ENCODE data around the gene EDRF1. TPM values are rescaled to one million over a fixed set of nuclear protein-coding genes. Genes with fewer than 3 reads are reported as not detected.
"Not testable (repeated sequence)": the region's sequence is repeated elsewhere in the genome, so short reads cannot be mapped to it uniquely, and the experiment has no call there.

EDRF1 gene
- total and polyA plus RNA-seq, 2 donors = 27.3 to 43.1 TPM

DNA sequence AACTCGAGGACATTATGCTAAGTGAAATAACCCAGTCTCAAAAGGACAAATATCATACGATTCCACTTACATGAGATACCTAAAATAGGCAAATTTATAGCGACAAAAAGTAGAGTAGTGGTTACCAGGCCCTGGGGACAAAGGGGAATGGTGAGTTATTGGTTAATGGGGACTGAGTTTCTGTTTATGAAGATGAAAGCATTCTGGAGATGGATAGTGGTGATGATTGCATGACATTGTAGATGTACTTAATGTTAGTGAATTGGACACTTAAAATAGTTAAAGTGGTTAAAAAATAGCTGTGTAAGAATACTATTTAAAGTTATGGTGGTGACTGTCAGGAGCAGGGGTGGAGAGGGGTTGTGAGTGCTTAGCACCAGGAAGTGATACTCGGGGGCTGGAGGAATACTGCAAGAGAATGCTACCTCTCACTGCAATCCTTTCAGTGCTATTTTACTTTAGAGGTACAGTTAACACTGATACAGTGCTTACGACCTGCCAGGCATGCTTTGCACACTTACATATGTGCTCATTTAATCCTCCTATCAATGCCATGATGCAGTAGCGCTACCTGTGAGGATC lies 19.9 kb upstream of the EDRF1 start:
- no peak overlapping the region for H3K4me3 ChIP-seq (ENCODE audit: low read length in 2 of 2)
- no peaks in the 10 kb centered on the region for H3K27me3 ChIP-seq (ENCODE audit: control insufficient read depth in 2 of 2, insufficient read depth in 1 of 2, low read length in 1 of 2)
- no peak overlapping the region for H3K27ac ChIP-seq (ENCODE audit: low read depth in 1 of 2, low read length in 1 of 2)
- H3K9me3 ChIP-seq (ENCODE audit: control insufficient read depth in 2 of 2, insufficient read depth in 1 of 2, low read length in 1 of 2) = no peaks in the 10 kb centered on the region
- WGBS = 91% methylated on average over 6 of the region's 6 CpGs
- no peaks in the 10 kb centered on the region for H3K4me1 ChIP-seq (ENCODE audit: control insufficient read depth in 2 of 2, insufficient read depth in 2 of 2, low read length in 2 of 2)
- no peak for DNase-seq (ENCODE audit: low read depth in 6 of 9, low spot score in 9 of 9)
- no peaks in the 10 kb centered on the region for H3K36me3 ChIP-seq (ENCODE audit: control insufficient read depth in 2 of 2, insufficient read depth in 2 of 2, low read length in 1 of 2)

DNA sequence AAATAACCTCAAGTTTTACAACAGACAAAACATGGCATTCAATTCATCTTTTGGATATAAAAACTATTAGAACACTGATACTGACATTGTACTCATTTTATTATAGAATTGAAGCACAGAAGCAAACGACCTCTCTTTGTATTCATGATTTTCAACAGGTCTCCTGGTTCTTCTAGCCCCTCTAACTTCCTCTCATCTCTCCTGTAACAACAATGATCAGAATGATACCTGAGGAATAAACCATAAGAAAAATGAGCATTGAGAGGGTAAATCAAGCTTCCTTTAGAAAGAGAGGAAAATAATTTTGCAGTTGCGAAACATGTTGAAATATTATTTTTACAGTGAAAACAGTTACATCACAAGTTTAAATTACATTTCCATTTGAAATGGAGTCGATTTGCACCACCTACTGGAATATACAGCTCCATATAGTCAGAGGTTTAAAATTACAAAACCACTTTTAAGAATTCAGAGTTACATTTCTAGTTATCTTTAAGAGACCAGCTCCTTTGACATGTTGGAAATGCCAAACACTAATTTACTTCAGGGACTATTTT lies 19.1 kb upstream of the EDRF1 start:
- Histone ChIP-seq H3K4me3 (ENCODE audit: low read length in 2 of 2) (no peak overlapping the region), H3K9me3 (ENCODE audit: control insufficient read depth in 2 of 2, insufficient read depth in 1 of 2, low read length in 1 of 2) (no peaks in the 10 kb centered on the region), H3K27ac (ENCODE audit: low read depth in 1 of 2, low read length in 1 of 2) (no peak overlapping the region), H3K4me1 (ENCODE audit: control insufficient read depth in 2 of 2, insufficient read depth in 2 of 2, low read length in 2 of 2) (no peaks in the 10 kb centered on the region), H3K36me3 (ENCODE audit: control insufficient read depth in 2 of 2, insufficient read depth in 2 of 2, low read length in 1 of 2) (no peaks in the 10 kb centered on the region), H3K27me3 (ENCODE audit: control insufficient read depth in 2 of 2, insufficient read depth in 1 of 2, low read length in 1 of 2) (no peaks in the 10 kb centered on the region)
- 76% methylated on average over 3 of the region's 3 CpGs for WGBS
- DNase-seq (ENCODE audit: low read depth in 6 of 9, low spot score in 9 of 9) = no peak

DNA sequence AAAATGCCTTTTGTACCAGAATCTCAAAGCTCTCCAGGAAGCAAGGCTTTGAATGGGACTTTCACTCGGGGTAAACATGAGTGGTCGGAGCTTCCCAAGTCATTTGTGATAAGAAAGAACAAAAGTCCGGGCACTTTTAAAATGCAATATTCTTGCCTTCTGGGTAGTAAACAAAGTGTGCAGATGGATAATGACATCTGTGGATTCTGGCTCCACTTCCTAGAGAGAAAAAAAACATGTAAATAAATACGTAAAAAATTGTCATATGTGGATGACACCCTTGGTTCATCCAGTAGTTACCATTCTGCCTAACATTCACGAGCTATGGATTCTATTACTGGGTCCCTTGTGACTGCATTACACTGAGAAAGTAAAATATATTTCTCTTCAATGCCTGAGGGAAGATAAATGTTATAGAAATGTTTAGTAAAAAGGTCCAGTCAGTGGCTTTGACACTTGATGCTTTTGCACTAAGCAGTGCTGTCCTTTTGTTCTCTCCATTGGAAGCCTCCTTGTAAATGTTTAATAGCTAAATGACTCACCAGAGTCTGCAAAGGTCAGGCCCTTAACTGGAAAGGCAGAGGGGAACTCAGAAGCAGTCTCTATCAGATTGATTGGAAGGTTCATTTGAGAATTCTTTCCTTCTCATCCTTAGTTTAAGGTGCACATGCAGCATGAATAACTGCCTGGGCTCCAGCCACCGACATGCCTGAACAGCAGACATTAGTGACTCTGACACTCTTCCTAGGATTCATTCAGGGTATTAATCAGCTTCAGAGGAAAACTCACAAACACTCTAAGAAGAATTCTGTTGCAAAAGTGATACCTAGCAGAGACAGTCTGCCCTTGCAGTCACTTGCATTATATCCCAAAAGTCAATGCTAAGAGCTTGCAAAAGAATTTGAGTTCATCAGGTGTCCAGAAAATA lies 11.7 kb upstream of the EDRF1 start:
- H3K36me3 ChIP-seq (ENCODE audit: control insufficient read depth in 2 of 2, insufficient read depth in 2 of 2, low read length in 1 of 2) = no peaks in the 10 kb centered on the region
- H3K9me3 ChIP-seq (ENCODE audit: control insufficient read depth in 2 of 2, insufficient read depth in 1 of 2, low read length in 1 of 2) = no peaks in the 10 kb centered on the region
- H3K27me3 ChIP-seq (ENCODE audit: control insufficient read depth in 2 of 2, insufficient read depth in 1 of 2, low read length in 1 of 2) = no peaks in the 10 kb centered on the region
- no peak overlapping the region for H3K4me3 ChIP-seq (ENCODE audit: low read length in 2 of 2)
- H3K4me1 ChIP-seq (ENCODE audit: control insufficient read depth in 2 of 2, insufficient read depth in 2 of 2, low read length in 2 of 2) = no peaks in the 10 kb centered on the region
- no peak for DNase-seq (ENCODE audit: low read depth in 6 of 9, low spot score in 9 of 9)
- H3K27ac ChIP-seq (ENCODE audit: low read depth in 1 of 2, low read length in 1 of 2) = no peak overlapping the region
- 95% methylated on average over 6 of the region's 6 CpGs for WGBS

DNA sequence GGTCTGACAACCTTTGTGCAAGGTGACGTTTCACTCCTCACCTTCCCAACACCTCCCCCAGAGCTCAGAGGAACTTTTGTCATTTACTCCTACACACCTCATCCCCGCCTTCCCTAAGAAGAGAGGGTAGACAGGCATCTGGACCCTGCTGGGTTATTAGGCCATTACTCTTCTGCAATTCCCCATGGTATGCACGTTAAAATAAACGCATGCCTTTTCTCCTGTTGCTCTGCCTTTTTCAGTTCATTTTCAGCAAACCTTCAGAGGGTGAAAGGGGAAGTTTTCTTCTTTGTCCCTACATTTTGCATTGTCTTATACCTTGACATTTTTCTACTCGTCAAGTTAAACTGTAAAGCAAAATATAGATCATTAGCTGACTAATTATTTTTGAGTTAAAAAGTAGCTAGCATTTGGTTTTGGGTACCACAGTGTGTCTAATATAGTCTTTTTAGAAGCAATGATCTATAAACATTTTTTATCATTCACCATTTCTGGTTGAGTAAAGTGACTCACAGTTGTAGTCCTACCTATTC lies 10.5 kb upstream of the EDRF1 start:
- DNase-seq (ENCODE audit: low read depth in 6 of 9, low spot score in 9 of 9) = no peak
- Histone ChIP-seq H3K27ac (ENCODE audit: low read depth in 1 of 2, low read length in 1 of 2) (no peak overlapping the region), H3K9me3 (ENCODE audit: control insufficient read depth in 2 of 2, insufficient read depth in 1 of 2, low read length in 1 of 2) (no peaks in the 10 kb centered on the region), H3K4me1 (ENCODE audit: control insufficient read depth in 2 of 2, insufficient read depth in 2 of 2, low read length in 2 of 2) (no peaks in the 10 kb centered on the region), H3K27me3 (ENCODE audit: control insufficient read depth in 2 of 2, insufficient read depth in 1 of 2, low read length in 1 of 2) (no peaks in the 10 kb centered on the region), H3K36me3 (ENCODE audit: control insufficient read depth in 2 of 2, insufficient read depth in 2 of 2, low read length in 1 of 2) (no peaks in the 10 kb centered on the region), H3K4me3 (ENCODE audit: low read length in 2 of 2) (no peak overlapping the region)
- 74% methylated on average over 5 of the region's 5 CpGs for WGBS

DNA sequence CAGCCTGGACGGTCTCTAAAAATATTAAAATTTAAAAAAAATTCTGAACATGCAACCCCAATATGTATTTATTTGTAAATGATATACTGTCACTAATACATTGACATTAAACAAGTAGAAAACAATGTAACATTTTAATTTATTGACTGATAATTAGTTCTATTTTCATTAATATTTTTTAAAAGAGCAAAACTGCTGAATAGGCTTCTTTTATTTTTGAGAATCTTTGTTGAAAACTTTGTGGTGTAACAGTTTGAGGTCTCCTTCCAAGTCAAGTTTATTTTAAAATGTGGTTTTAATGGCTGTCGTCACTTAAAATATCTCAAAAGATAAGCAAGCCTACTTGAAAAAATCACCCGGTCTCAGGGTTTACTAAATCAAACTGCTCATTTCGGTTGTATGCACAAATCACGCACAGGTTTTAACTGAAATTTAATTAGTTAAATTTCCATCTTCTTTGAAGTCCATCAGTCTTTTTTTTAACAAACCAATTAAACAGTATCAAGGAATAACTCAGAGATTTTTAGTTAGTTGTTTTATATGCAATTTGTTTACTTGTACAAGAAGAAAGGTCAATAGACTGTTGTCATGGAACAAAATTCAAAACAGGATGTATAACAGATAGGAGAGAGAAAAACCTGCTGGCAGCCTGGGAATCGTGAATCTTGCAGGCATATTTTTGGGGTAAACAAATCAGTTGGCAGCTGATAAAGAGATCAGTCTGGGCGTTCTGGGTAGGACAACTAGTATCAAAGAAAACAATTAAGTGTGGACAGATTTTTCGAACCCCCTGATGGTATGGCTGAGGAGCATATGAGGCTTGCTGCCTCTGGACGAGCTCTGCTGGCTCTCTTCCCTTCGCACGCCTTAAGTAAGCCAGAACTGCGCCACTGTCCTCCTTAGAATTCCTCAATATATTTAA lies 9.7 kb upstream of the EDRF1 start:
- no peaks in the 10 kb centered on the region for H3K27me3 ChIP-seq (ENCODE audit: control insufficient read depth in 2 of 2, insufficient read depth in 1 of 2, low read length in 1 of 2)
- no peak overlapping the region for H3K27ac ChIP-seq (ENCODE audit: low read depth in 1 of 2, low read length in 1 of 2)
- H3K9me3 ChIP-seq (ENCODE audit: control insufficient read depth in 2 of 2, insufficient read depth in 1 of 2, low read length in 1 of 2) = no peaks in the 10 kb centered on the region
- no peaks in the 10 kb centered on the region for H3K36me3 ChIP-seq (ENCODE audit: control insufficient read depth in 2 of 2, insufficient read depth in 2 of 2, low read length in 1 of 2)
- H3K4me3 ChIP-seq (ENCODE audit: low read length in 2 of 2) = no peak overlapping the region
- H3K4me1 ChIP-seq (ENCODE audit: control insufficient read depth in 2 of 2, insufficient read depth in 2 of 2, low read length in 2 of 2) = no peaks in the 10 kb centered on the region
- WGBS = 59% methylated on average over 12 of the region's 12 CpGs
- DNase-seq (ENCODE audit: low read depth in 6 of 9, low spot score in 9 of 9) = peak in 1 of 9 donors; percentile 7

DNA sequence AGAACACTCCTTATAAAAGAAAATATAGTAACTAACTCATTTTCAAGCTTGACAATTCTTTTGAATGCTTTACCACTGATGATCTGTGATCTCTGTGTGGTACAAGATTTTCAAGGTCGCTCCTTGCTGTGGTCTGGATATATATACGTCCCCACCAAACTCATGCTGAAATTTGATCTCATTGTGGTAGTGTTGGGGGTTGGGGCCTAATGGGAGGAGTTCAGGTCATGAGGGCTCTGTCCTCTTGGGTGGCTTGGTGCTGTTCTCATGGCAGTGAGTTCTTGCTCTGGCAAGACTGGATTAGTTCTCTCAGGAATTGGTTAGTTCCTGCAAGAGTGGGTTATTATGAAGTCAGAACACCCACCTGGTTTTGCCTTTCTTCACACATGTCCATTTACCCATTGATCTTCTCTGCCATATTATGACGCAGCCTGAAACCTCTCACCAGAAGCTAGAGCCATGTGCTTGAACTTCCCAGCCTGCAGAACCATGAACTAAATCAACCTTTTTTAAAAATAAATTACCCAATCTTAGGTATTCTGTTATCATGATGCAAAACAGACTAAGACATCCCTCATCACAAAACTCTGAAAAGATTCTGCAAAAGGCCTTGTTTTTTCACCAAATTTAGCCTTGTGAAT lies 8.3 kb upstream of the EDRF1 start:
- Histone ChIP-seq H3K36me3 (ENCODE audit: control insufficient read depth in 2 of 2, insufficient read depth in 2 of 2, low read length in 1 of 2) (no peaks in the 10 kb centered on the region), H3K27me3 (ENCODE audit: control insufficient read depth in 2 of 2, insufficient read depth in 1 of 2, low read length in 1 of 2) (no peaks in the 10 kb centered on the region), H3K4me3 (ENCODE audit: low read length in 2 of 2) (no peak overlapping the region), H3K27ac (ENCODE audit: low read depth in 1 of 2, low read length in 1 of 2) (no peak overlapping the region), H3K4me1 (ENCODE audit: control insufficient read depth in 2 of 2, insufficient read depth in 2 of 2, low read length in 2 of 2) (no peaks in the 10 kb centered on the region), H3K9me3 (ENCODE audit: control insufficient read depth in 2 of 2, insufficient read depth in 1 of 2, low read length in 1 of 2) (no peaks in the 10 kb centered on the region)
- DNase-seq (ENCODE audit: low read depth in 6 of 9, low spot score in 9 of 9) = no peak
- whole genome bisulfite sequencing = 88% methylated on average over 3 of the region's 3 CpGs

DNA sequence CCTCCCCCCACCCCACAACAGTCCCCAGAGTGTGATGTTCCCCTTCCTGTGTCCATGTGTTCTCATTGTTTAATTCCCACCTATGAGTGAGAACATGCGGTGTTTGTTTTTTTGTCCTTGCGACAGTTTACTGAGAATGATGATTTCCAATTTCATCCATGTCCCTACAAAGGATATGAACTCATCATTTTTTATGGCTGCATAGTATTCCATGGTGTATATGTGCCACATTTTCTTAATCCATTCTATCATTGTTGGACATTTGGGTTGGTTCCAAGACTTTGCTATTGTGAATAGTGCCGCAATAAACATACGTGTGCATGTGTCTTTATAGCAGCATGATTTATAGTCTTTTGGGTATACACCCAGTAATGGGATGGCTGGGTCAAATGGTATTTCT lies 4.8 kb upstream of the EDRF1 start:
- not testable (repeated sequence) for H3K4me3 ChIP-seq (ENCODE audit: low read length in 2 of 2); H3K9me3 ChIP-seq (ENCODE audit: control insufficient read depth in 2 of 2, insufficient read depth in 1 of 2, low read length in 1 of 2); H3K27ac ChIP-seq (ENCODE audit: low read depth in 1 of 2, low read length in 1 of 2); H3K36me3 ChIP-seq (ENCODE audit: control insufficient read depth in 2 of 2, insufficient read depth in 2 of 2, low read length in 1 of 2); DNase-seq (ENCODE audit: low read depth in 6 of 9, low spot score in 9 of 9); H3K27me3 ChIP-seq (ENCODE audit: control insufficient read depth in 2 of 2, insufficient read depth in 1 of 2, low read length in 1 of 2); H3K4me1 ChIP-seq (ENCODE audit: control insufficient read depth in 2 of 2, insufficient read depth in 2 of 2, low read length in 2 of 2)
- 86% methylated on average over 4 of the region's 4 CpGs for WGBS

DNA sequence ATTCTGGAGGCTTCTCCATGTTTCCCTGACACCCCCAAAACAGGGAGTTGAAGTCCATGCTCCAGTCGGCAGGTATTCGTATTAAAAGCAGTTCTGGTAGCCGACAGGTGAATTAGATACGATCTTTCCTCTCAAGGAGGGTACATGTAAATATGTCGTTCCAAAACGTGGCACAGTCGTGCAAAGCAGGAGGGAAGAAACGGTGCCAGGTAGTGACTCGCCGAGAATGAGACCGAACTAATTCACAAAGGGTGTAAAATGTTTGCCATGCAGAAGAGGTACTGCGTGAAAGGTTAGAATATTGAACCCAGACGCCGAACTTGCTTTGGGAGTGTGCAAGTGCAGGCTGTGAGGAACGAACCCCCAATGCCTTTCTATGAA lies 483 bp downstream of the EDRF1 start:
- H3K4me3 ChIP-seq (ENCODE audit: low read length in 2 of 2) = peak overlapping the region; percentile 81 to 96
- peaks cover 9 to 33% of the 10 kb centered on the region in 2 donors for H3K36me3 ChIP-seq (ENCODE audit: control insufficient read depth in 2 of 2, insufficient read depth in 2 of 2, low read length in 1 of 2)
- WGBS = 1% methylated on average over 15 of the region's 15 CpGs
- DNase-seq (ENCODE audit: low read depth in 6 of 9, low spot score in 9 of 9) = peak in 2 of 9 donors; percentile 4 to 21
- H3K27ac ChIP-seq (ENCODE audit: low read depth in 1 of 2, low read length in 1 of 2) = peak overlapping the region; percentile 87 to 92
- H3K27me3 ChIP-seq (ENCODE audit: control insufficient read depth in 2 of 2, insufficient read depth in 1 of 2, low read length in 1 of 2) = no peaks in the 10 kb centered on the region
- H3K4me1 ChIP-seq (ENCODE audit: control insufficient read depth in 2 of 2, insufficient read depth in 2 of 2, low read length in 2 of 2) = peaks cover 8 to 12% of the 10 kb centered on the region in 2 donors
- H3K9me3 ChIP-seq (ENCODE audit: control insufficient read depth in 2 of 2, insufficient read depth in 1 of 2, low read length in 1 of 2) = peaks cover 0 to 7% of the 10 kb centered on the region in 2 donors
